HG03378 (cell line): ENCODE measurements around the gene PRKN.
"Not testable (repeated sequence)": the region's sequence is repeated elsewhere in the genome, so short reads cannot be mapped to it uniquely, and the experiment has no call there.

Experiments
- ATAC-seq: cut with Tn5 transposase; IDR thresholded peaks from one replicate; pipeline ENCODE4 v1.9.1; 2021; ENCODE audit warnings: mild to moderate bottlenecking, moderate library complexity; ENCODE audit not compliant: unreplicated experiment

PRKN gene

DNA sequence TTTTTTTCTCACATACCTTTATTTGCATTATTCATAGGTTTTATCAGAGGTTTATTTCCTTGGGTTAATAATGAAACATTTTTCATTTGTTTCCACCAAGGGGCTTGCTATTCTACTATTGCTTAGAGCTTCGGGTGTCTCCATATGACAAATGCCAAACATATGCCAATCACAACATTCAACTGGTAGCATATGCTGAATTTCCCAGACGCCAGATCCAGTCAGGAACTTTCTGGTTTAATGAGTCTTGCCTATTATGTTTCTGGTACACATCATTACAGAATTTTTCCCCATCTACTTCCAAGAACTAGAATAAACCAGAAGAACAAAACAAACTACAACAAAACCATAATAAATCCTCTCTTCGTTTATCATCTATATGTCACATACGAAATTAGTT is 180.7 kb downstream of the PRKN start:
- ATAC-seq, result no peak

DNA sequence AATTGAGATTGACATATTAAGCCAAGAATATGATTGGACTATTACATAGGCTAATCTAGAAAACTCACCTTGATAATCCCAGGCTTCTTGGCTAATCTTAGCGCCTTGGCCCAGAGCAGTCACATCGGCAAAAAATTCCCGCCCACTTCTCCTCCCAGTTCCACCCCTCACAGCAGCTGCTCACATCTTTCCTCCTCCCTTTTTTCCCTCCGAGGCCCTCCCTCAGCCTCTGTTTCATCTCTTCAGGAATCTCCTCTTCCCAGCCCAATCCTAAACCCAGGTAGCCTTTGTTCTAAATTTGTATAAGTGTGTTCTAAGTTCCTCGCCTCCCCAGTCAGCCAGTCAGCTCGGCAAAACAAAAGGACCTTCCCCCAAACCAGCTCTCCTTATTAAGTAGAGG is 184.3 kb downstream of the PRKN start:
- no peak for ATAC-seq

DNA sequence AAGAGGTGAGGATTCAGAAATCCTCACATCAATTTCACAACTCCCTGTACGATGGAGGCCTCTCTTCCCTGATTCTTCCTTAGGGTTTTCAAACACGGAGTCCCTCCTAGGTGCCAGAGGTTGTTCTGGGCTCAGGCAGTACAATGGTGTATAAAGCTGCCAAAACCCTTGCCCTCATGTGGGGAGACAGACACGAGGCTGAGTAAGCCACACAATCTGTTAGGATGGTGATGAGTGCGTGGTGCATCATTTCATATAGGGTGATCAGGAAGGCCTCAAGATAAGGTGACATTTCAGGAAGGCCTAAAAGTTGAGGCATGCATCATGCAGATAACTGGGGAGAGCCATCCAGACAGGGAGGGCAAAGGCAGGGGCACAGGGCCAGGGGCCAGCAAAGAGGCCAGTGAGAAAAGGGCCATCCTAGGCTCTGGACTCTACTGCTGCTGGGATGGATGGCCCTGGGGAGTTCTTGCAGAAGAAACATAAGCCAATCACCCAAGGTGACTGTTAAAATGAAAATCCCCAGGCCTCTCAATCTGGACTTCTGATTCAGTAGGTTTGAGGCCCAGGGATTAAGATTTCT is 186.5 kb downstream of the PRKN start:
- no peak for ATAC-seq

DNA sequence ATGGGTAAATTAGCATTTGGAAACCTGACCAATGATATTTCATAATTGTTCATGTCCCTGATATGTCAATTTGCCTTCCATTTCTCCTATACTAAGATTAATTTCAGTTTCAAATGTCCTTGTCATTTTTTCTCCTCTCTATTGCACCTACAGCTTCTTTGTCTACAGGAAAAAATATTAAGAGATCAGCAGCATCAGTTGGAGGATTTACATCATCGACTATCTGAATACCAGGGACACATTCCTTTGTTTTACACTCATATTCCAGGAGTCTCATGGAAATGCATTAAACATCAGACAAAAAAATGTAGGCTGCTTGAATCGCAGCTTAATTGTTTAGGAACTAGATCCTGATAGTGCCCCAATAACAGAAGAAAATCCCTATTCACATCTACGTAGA is 188.2 kb downstream of the PRKN start:
- no peak for ATAC-seq

DNA sequence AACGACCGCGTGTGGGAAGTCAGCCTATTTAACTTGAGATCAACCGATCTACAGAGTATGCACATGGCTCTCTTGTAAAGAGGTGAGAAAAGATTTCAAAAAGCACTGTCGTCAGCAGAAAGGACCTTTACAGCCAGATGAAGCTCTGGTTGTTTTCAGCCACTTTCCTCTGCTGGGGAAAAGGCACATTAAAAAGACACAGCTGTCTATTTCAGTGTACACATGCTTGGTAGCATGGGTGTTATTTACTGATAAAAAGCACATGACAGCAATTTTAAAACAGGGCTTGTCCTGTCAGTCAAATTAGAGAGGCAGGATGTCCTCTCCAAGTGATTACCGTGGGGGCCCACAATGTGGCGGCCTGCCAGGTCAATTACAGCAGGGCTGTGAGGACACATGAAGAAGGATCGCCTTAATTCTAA is 188.9 kb downstream of the PRKN start:
- ATAC-seq, result no peak

DNA sequence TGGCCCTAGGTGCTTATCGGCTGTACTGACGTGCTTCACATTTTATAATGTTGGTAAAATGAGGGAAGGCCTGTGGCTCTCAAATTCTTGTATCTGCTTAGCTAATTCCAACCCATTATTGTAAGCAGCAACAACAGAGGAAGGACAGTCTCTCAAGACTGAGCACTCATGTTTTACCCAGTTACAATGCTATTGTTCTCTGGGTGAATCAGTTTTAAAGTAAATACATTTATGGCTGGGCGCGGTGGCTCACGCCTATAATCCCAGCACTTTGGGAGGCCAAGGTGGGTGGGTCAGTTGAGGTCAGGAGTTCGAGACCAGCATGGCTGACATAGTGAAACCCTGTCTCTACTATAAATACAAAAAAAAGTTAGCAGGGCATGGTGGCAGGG is 194.6 kb downstream of the PRKN start:
- no peak for ATAC-seq

DNA sequence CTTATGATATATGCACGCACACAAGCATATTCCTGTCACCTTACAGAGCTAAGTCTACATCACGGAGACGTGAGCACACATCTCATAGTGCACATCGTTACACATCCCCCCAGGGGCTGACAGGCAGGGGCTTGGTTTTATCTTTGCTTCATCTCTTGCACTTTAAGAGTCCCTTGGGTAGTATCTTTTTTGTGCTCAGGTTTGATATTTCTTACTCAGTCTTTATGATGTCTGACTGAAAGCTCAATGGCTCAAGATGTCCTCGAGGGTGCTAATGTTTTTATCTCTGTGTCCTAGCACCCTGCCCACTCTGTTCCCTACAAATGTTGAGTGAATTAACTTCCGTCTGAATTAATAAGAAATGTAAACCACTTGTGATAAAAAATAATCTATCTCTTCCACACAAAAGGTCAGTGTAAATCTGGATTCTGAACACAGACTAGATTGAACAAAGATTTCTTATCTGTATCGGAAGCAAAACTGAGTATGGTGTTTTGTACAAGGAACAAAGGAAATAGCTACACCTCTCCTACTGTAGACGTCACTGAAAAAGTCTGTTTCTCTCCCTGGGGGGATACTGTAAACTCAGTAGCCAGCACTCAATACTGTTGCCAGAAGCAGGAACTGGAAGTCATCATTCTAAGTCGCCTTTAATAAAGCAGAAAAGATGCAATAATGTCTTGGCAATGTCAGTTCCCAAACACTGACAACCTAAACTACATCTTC is 195.1 kb downstream of the PRKN start:
- ATAC-seq, result no peak

DNA sequence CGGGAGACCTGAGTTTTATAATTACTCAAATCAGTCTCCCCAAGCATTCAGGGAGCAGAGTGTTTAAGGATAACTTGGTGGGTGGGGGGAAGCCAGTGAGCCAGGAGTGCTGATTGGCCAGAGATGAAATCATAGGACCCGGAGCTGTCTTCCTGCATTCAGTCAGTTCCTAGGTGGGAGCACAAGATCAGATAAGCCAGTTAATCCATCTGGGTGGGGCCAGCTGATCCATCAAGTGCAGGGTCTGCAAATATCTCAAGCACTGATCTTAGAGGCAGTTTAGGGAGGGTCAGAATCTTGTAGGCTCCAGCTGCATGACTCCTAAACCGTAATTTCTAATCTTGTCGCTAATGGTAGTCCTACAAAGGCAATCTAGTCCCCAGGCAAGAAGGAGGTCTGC is 196.2 kb downstream of the PRKN start:
- not testable (repeated sequence) for ATAC-seq

DNA sequence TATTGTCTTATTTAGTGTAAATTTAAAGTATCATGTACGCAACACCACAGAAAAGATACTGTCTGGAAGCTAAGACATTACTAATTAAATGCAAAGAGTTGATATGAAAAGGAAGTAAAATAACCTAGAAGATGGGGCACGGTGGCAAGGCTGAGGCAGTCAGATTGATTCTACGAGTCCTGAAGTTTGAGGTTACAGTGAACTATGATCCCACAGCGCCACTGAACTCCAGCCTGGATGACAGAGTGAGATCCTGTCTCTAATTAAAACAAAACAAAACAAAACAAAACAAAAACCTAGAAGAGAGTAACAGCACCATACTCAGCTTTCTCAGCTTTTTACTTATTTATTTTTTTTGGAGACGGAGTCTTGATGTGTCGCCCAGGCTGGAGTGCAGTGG is 199.0 kb downstream of the PRKN start:
- no peak for ATAC-seq

DNA sequence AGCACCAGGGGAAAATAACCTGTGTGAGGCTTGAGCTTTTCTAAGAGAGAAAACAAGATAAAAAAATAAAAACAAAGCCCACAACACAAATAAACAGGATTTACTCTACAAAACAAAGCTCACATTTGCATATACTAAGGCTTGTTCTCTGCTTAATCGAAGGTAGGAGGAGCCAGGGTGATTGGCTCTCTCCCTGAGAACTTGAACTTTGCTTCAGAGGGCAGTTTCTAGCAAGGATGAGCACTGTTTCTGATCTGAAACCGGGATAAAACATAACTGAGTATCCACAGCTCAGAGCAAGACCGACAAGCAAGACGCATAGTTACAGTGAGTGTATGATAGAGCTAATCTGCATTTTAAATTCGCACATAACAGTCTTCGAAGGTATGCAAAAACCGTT is 200.6 kb downstream of the PRKN start:
- no peak for ATAC-seq

DNA sequence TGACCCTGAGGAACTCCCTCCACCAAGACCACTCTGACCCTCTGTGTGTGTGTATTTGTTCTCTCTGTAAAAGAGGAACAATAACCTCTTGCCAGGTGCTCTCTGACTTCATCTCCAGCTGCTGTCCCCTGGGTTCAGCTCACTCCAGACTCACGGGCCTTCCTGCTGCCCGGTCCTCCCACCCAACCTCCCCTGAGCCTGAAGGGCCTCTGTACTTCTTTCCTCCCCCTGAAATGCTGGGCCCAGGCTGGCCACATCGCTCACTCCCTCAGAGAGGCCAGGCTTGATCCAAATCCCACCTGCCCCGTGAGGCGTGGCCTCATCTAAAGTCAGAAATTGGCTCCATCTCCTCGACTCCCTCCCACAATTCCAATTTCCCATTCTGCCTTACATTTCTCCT is 202.4 kb downstream of the PRKN start:
- no peak for ATAC-seq

DNA sequence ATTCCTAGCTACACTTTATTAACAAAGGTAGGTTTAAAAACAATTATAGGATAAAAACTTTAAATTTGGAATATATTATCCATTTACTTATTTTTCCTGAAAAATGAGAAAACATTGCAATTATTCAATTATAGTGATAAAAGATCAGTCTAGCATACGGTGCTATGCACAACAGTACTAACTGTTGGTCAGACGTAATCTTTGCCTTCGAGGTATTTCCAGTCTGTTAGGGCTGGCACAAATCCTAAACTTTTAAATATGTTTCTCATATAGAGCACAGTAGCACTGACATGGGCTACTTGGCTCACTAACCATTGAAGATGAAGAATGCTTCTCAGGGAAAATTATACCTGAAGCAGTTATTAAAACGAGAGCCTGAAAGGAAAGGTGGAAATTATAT is 214.8 kb downstream of the PRKN start:
- no peak for ATAC-seq

DNA sequence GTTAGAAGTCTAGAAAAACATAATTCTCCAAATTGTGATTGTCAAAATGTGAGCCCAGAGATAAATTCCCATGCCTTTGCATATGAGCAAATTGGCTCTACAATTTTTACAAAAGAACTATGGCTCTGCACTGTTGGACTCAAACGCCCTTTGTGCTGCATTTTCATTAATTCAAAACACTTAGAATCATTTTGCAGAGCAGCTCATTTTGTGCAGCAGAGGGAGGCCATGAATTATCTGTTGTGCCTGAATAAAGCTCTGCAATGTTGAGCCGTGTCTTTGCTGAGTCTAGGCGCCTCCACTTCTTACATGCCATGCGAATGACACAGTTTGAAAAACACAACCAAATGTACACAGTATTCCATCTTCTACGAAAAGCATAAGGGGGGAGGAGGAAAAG is 230.2 kb downstream of the PRKN start:
- ATAC-seq, result no peak

DNA sequence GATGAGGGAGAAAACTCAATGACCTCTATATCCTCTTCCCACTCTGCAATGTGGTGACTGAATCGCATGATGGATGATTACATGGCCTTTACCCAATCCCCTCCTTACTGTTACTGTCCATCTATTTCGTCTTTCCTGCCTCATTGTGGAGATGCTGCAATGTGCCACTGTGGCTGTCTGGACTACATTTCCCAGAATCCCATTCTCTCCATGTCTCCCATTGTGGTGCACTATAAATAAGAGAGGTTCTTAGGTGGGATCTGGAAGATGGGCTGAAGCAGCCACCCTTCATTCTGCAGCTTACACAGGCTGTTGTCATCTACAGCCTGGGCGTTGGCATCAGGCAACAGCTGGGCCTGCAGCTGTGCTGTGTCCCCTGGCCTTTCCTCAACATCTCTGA is 233.6 kb downstream of the PRKN start:
- ATAC-seq, result no peak

DNA sequence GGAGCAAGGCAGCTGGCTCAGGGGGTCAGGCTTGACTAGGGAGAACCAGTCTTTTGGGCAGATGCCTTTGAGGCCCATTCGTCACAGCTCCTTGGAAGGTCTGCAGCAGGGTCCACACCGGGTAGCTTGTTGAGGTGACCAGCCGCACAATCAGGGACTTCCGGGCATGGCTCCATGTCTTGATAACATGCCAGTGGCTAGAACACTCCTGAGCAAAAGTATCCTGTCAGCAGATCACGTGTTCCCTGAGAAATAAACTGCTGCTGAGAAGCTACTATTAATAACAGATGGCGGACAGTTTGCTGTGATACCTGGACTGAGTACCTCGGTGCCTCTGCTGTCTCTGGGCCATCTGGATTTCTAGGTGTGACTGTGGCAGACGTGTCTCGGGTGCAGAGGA is 235.9 kb downstream of the PRKN start:
- ATAC-seq, result no peak

DNA sequence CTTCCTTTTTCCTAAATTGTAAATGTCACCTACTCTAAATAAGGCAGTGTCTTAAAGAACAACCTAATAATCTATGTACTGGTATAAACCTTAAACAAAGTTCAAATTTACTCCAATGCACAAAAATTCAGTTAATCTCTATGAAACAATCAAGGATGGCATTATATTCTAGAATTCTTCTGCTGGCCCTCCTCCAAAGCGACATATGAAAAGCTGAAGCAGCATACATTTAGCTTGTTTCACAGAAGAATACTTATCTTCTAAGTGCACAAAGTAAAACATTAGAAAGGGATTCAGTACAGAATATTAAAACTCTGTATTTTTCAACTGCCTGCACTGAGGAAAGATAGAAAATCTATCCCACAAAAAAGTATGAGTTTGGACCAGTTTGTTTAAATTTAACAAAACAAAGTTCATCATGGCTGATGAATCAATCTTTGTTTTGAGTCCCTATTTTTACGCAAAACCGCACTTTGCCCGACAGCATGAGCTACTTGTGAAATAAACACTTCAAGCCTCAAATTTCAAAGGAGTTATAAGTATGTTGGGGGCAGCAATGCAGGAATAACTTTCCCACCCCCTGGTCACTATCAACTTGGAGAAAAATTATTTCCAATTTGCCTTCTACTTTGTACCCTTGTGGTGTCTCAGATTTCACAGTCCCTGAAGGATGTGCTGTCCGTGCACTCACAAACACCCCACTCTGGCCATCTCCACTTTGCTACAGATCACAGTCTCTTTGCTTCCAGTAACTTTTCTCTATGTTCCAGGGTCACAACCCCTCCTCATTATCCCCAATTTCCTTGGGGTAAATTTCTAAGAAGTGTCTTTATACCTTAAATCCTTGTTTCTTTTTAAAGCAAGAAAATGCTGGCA is 238.2 kb downstream of the PRKN start:
- no peak for ATAC-seq

DNA sequence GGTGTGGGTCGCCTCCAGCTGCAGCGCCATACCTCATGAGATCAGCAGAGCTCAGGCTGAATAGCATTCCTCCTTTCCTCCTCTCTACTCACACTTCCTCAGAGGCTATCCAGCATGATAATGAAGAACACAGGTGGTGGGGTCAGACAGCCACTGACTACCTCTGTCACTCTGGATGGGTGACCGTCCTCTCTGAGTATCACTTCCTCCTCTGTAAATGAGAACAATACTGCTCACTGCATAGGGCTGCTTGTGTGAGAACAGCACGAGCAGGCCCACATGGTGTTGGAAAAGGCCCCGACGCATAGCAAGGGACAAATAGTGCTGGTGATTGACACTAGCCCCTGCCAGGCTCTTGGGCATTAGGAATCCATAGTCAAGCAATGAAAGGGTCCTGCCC is 239.1 kb downstream of the PRKN start:
- no peak for ATAC-seq

DNA sequence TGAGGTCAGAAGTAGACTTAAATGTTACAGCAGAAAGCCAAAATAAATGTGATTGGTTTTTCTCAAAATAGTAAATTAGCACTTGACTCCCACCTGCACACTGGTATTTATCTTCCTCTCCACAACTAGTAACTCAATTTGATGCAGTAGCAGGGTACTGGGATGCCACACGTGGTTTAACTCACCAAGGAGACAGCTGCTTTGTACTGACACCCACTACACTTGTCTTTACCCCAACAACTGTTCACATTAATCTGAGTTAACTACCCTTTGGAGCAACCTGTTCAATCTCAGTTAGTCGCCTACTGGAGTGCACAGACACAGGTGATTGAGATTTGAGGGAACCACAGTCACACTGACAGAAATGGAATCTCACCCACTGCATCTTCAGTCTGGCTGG is 242.1 kb downstream of the PRKN start:
- no peak for ATAC-seq

DNA sequence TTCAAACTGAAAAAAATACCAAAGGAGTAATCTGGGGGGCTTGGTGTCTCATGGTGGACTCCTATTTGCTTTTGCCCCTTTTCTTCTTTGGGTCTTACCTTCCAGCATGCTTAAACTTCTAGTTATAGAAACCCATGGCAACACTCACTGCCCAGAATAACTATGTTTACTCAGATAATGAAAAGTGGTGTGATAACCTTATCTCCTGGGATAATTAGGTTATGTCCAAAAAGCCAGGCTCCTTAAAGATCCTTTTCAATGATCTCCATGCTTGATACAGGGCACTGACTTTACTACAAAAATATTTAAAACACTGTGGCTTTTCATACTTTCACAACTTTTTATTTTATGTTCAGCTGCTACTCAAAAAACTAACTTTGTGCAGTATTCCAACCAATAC is 245.6 kb downstream of the PRKN start:
- no peak for ATAC-seq

DNA sequence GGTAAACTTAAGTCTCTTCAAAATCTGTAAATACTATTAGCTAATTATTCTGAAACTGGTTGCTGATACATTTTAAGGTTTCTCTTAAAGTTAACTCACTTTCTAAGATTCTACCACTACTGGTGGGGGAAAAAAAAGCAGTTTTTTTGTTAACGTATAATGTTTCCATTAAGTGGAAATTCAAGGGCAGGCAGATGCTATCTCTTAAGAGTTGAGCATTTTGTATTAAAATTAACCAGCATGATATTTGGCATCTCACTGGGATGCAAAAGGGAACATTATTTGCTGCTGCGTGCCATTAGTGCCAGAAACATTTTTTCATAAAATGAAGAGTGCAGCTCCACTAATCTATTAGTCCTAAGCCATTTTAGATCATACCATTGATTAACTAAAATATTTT is 246.2 kb downstream of the PRKN start:
- ATAC-seq, result no peak

DNA sequence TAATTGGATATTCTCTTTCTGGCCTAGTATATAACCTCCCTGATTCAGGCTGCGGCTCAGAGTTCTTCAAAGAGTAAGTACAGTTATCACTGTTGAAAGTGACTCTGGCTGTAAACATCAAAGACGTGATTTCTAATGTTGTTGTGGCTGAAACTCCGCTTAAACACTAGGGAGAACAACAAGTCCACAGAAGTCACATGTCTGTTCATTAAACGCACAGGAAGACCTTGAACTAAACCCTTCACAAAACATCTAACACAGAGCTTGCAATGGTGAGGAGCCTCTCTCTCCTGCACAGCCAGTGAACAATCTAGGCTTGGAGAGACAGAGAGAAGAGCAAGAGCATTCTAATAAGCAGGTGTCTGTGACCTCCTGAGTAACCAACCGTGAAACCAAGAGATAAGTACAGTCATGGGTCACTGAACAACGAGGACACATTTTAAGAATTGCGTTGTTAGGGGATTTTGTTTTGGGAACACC is 249.3 kb downstream of the PRKN start:
- ATAC-seq, result no peak

DNA sequence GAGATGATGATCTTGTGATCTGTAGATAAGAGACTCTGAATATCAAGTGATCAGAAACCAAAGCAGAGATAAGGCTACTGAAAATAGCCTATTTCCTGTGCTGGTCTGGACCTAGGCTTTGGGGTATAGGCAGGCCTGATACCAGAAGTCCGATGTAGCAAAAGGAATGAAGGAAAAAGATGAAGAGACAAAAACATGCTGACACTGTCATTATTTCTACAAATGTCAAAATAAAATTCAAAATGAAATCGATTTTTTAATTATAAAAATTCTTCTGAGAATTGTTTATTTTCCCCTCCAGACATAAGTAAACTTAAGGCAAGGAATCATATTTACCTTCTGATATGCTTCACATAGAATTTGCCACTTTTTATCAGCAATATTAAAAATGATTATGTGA is 252.8 kb downstream of the PRKN start:
- no peak for ATAC-seq
